Activated CD4-positive, alpha-beta memory T cell treated with anti-CD3 and anti-CD28 coated beads, Interleukin-2, amount 10 ng/mL, durations not matched to agents 7 days and 5 days (primary cell): ENCODE data around the gene ATF4. TPM values are rescaled to one million over a fixed set of nuclear protein-coding genes. Genes with fewer than 3 reads are reported as not detected.

Experiments used
- CTCF ChIA-PET: fragments of 350-600 bp; sonication (Branson Sonifier 250); formaldehyde crosslinking; loops from one replicate; lab custom pipeline; 2021; ENCODE audit warnings: antibody characterized with exemption, inconsistent platforms; lab: Charles Lee
- POLR2A ChIA-PET: fragments of 350-600 bp; sonication (Branson Sonifier 250); formaldehyde crosslinking; loops from one replicate; lab custom pipeline; 2021; ENCODE audit warnings: antibody characterized with exemption; lab: Charles Lee
- DNase-seq: peaks from one replicate; pipeline ENCODE4 v3.0.0-alpha.2; 2020
- H3K27ac Mint-ChIP-seq: one replicate; pipeline ENCODE4 v1.8.0; 2021; ENCODE audit warnings: mild to moderate bottlenecking, mixed read lengths
- H3K27me3 Mint-ChIP-seq: one replicate; pipeline ENCODE4 v1.8.0; 2021; ENCODE audit warnings: mixed read lengths
- H3K36me3 Mint-ChIP-seq: one replicate; pipeline ENCODE4 v1.8.0; 2021; ENCODE audit warnings: low read depth, mixed read lengths
- H3K4me1 Mint-ChIP-seq: one replicate; pipeline ENCODE4 v1.8.0; 2021; ENCODE audit warnings: mixed read lengths
- H3K4me3 Mint-ChIP-seq: one replicate; pipeline ENCODE4 v1.8.0; 2021; ENCODE audit warnings: mild to moderate bottlenecking, mixed read lengths
- H3K9me3 Mint-ChIP-seq: one replicate; pipeline ENCODE4 v1.8.0; 2021; ENCODE audit warnings: mixed read lengths
- total RNA-seq, 2 experiments: library from RNA; stranded (reverse); gene quantifications; one replicate each; pipeline ENCODE4 v1.2.3, GENCODE V29; 2021

The ATF4 gene
- total RNA-seq, 2 experiments from 2014 or later: 456 to 460 TPM

- peaks cover 94% of the 10 kb centered on the region for H3K4me1 Mint-ChIP-seq
- peak overlapping the region; percentile 85 for H3K27ac Mint-ChIP-seq
- no peaks in the 10 kb centered on the region for H3K27me3 Mint-ChIP-seq
- H3K36me3 Mint-ChIP-seq: peaks cover 80% of the 10 kb centered on the region
- no peak overlapping the region for H3K4me3 Mint-ChIP-seq
- H3K9me3 Mint-ChIP-seq: no peaks in the 10 kb centered on the region
- no peak for DNase-seq
- ChIA-PET CTCF (interaction anchor here (0.7 to 7.5 kb wide), 3 partner anchors 11 to 419 kb away, joined by 3 to 210 read pairs (median 65); no protein-coding TSS in a partner anchor), POLR2A (interaction anchor here (1.0 to 11.3 kb wide), 6 partner anchors 8 to 518 kb away, joined by 3 to 124 read pairs (median 4); partner anchors contain the start of genes MIEF1 and RPL3)
Measured at GRCh38 chr22:39526736-39527171, 6.4 kb downstream of the ATF4 start.

GRCh38 chr22:39527481-39527961, 7.2 kb downstream of the ATF4 start:
- H3K4me3 Mint-ChIP-seq: no peak overlapping the region
- POLR2A ChIA-PET: interaction anchor here (1.1 to 11.3 kb wide), 7 partner anchors 6 to 517 kb away, joined by 3 to 124 read pairs (median 17); partner anchors contain the start of genes ATF4, MIEF1 and RPL3
- CTCF ChIA-PET: interaction anchor here (5.4 to 7.5 kb wide), 2 partner anchors 12 to 34 kb away, joined by 65 to 210 read pairs; no protein-coding TSS in a partner anchor
- H3K4me1 Mint-ChIP-seq: peaks cover 91% of the 10 kb centered on the region
- H3K27ac Mint-ChIP-seq: peak overlapping the region; percentile 85
- no peak for DNase-seq
- H3K9me3 Mint-ChIP-seq: no peaks in the 10 kb centered on the region
- peaks cover 77% of the 10 kb centered on the region for H3K36me3 Mint-ChIP-seq
- H3K27me3 Mint-ChIP-seq: no peaks in the 10 kb centered on the region

GRCh38 chr22:39528080-39528661, 7.8 kb downstream of the ATF4 start:
- H3K9me3 Mint-ChIP-seq: no peaks in the 10 kb centered on the region
- peaks cover 86% of the 10 kb centered on the region for H3K4me1 Mint-ChIP-seq
- no peaks in the 10 kb centered on the region for H3K27me3 Mint-ChIP-seq
- ChIA-PET CTCF (interaction anchor here (0.8 to 7.5 kb wide), 16 partner anchors 8 to 760 kb away, joined by 3 to 210 read pairs (median 6); partner anchors contain the start of genes ATF4, MIEF1 and RPL3), POLR2A (interaction anchor here (1.0 to 11.3 kb wide), 9 partner anchors 6 to 516 kb away, joined by 4 to 121 read pairs (median 17); partner anchors contain the start of genes ATF4, MIEF1 and RPL3)
- peaks cover 73% of the 10 kb centered on the region for H3K36me3 Mint-ChIP-seq
- peak overlapping the region; percentile 43 for H3K4me3 Mint-ChIP-seq
- no peak for DNase-seq
- peak overlapping the region; percentile 69 for H3K27ac Mint-ChIP-seq

- POLR2A ChIA-PET: interaction anchor here (0.6 to 11.3 kb wide), 17 partner anchors 7 to 736 kb away, joined by 3 to 121 read pairs (median 6); partner anchors contain the start of genes ATF4, MIEF1, RPL3 and TAB1
- Mint-ChIP-seq H3K27ac (peak overlapping the region; percentile 69), H3K4me3 (peak overlapping the region; percentile 43), H3K36me3 (peaks cover 69% of the 10 kb centered on the region), H3K27me3 (no peaks in the 10 kb centered on the region), H3K9me3 (no peaks in the 10 kb centered on the region), H3K4me1 (peaks cover 85% of the 10 kb centered on the region)
- CTCF ChIA-PET: interaction anchor here (0.6 to 7.5 kb wide), 29 partner anchors 8 to 819 kb away, joined by 3 to 210 read pairs (median 4); partner anchors contain the start of genes ATF4, MIEF1, RPL3 and TAB1
- DNase-seq: peak; percentile 94
Measured at GRCh38 chr22:39528681-39529486, 8.5 kb downstream of the ATF4 start.

- POLR2A ChIA-PET: interaction anchor here (1.0 to 11.3 kb wide), 17 partner anchors 8 to 735 kb away, joined by 3 to 121 read pairs (median 6); partner anchors contain the start of genes ATF4, MIEF1, RPL3 and TAB1
- H3K9me3 Mint-ChIP-seq: no peaks in the 10 kb centered on the region
- no peak for DNase-seq
- peaks cover 63% of the 10 kb centered on the region for H3K36me3 Mint-ChIP-seq
- peak overlapping the region; percentile 69 for H3K27ac Mint-ChIP-seq
- no peaks in the 10 kb centered on the region for H3K27me3 Mint-ChIP-seq
- peak overlapping the region; percentile 43 for H3K4me3 Mint-ChIP-seq
- peaks cover 85% of the 10 kb centered on the region for H3K4me1 Mint-ChIP-seq
- CTCF ChIA-PET: interaction anchor here (0.7 to 7.5 kb wide), 28 partner anchors 9 to 818 kb away, joined by 3 to 210 read pairs (median 5); partner anchors contain the start of genes ATF4, MIEF1, RPL3 and TAB1
Measured at GRCh38 chr22:39529487-39529851, 9.1 kb downstream of the ATF4 start.

GRCh38 chr22:39530116-39530515, 9.8 kb downstream of the ATF4 start:
- ChIA-PET POLR2A (interaction anchor here (1.0 to 11.3 kb wide), 9 partner anchors 8 to 514 kb away, joined by 3 to 121 read pairs (median 17); partner anchors contain the start of genes ATF4, MIEF1 and RPL3), CTCF (interaction anchor here (0.8 to 7.5 kb wide), 10 partner anchors 10 to 514 kb away, joined by 5 to 210 read pairs (median 11); partner anchors contain the start of genes ATF4, MIEF1 and RPL3)
- H3K36me3 Mint-ChIP-seq: peaks cover 57% of the 10 kb centered on the region
- peaks cover 80% of the 10 kb centered on the region for H3K4me1 Mint-ChIP-seq
- peak overlapping the region; percentile 47 for H3K27ac Mint-ChIP-seq
- H3K4me3 Mint-ChIP-seq: peak overlapping the region; percentile 24
- no peaks in the 10 kb centered on the region for H3K9me3 Mint-ChIP-seq
- H3K27me3 Mint-ChIP-seq: no peaks in the 10 kb centered on the region
- no peak for DNase-seq

GRCh38 chr22:39530692-39531331, 10.4 kb downstream of the ATF4 start:
- POLR2A ChIA-PET: interaction anchor here (1.0 to 11.3 kb wide), 8 partner anchors 9 to 513 kb away, joined by 3 to 121 read pairs (median 17); partner anchors contain the start of genes ATF4, MIEF1 and RPL3
- Mint-ChIP-seq H3K27me3 (no peaks in the 10 kb centered on the region), H3K4me1 (peaks cover 73% of the 10 kb centered on the region), H3K27ac (peak overlapping the region; percentile 33), H3K4me3 (peak overlapping the region; percentile 46), H3K9me3 (no peaks in the 10 kb centered on the region), H3K36me3 (peaks cover 51% of the 10 kb centered on the region)
- CTCF ChIA-PET: interaction anchor here (1.0 to 7.5 kb wide), 10 partner anchors 8 to 817 kb away, joined by 3 to 210 read pairs (median 11); partner anchors contain the start of genes ATF4, MIEF1, RPL3 and TNRC6B
- DNase-seq: no peak

- Mint-ChIP-seq H3K4me1 (peaks cover 59% of the 10 kb centered on the region), H3K36me3 (peaks cover 41% of the 10 kb centered on the region), H3K27me3 (no peaks in the 10 kb centered on the region), H3K27ac (peak within 1 kb of the TSS; percentile 86), H3K9me3 (no peaks in the 10 kb centered on the region), H3K4me3 (peak within 1 kb of the TSS; percentile 94)
- DNase-seq: peak; percentile 100
- CTCF ChIA-PET: interaction anchor here (1.0 to 7.5 kb wide), 4 partner anchors 10 to 815 kb away, joined by 3 to 210 read pairs (median 26); partner anchors contain the start of gene MIEF1
- POLR2A ChIA-PET: interaction anchor here (1.0 to 11.3 kb wide), 8 partner anchors 11 to 512 kb away, joined by 4 to 121 read pairs (median 6); partner anchors contain the start of genes ATF4 and RPL3
Measured at GRCh38 chr22:39532215-39533073, 12.1 kb downstream of the ATF4 start, which contains the start of gene RPS19BP1. Gene RPS19BP1 (minus strand): TSS chr22:39532748. CDS start chr22:39532738, 10 bp downstream.

- CTCF ChIA-PET: interaction anchor here (0.6 to 6.2 kb wide), 25 partner anchors 10 to 814 kb away, joined by 3 to 90 read pairs (median 5); partner anchors contain the start of genes MIEF1 and TAB1
- Mint-ChIP-seq H3K4me1 (peaks cover 43% of the 10 kb centered on the region), H3K27ac (peak overlapping the region; percentile 16), H3K9me3 (no peaks in the 10 kb centered on the region), H3K27me3 (no peaks in the 10 kb centered on the region), H3K4me3 (no peak overlapping the region), H3K36me3 (peaks cover 31% of the 10 kb centered on the region)
- POLR2A ChIA-PET: interaction anchor here (1.5 to 2.9 kb wide), 5 partner anchors 11 to 510 kb away, joined by 4 to 13 read pairs (median 7); partner anchors contain the start of gene ATF4
- DNase-seq: no peak
Measured at GRCh38 chr22:39534092-39534506, 13.7 kb downstream of the ATF4 start.

GRCh38 chr22:39534591-39535356, 14.4 kb downstream of the ATF4 start:
- POLR2A ChIA-PET: interaction anchor here (0.8 to 2.9 kb wide), 11 partner anchors 8 to 509 kb away, joined by 3 to 13 read pairs (median 4); partner anchors contain the start of gene ATF4
- Mint-ChIP-seq H3K27ac (no peak overlapping the region), H3K9me3 (no peaks in the 10 kb centered on the region), H3K27me3 (no peaks in the 10 kb centered on the region), H3K4me3 (no peak overlapping the region), H3K4me1 (peaks cover 36% of the 10 kb centered on the region), H3K36me3 (peaks cover 25% of the 10 kb centered on the region)
- CTCF ChIA-PET: interaction anchor here (0.6 to 6.2 kb wide), 28 partner anchors 9 to 813 kb away, joined by 3 to 90 read pairs (median 4); partner anchors contain the start of genes MIEF1 and TAB1
- peak; percentile 83 for DNase-seq
